H1 (cell line): ENCODE measurements around the gene PIGS. TPM values are rescaled to one million over a fixed set of nuclear protein-coding genes. Genes with fewer than 3 reads are reported as not detected.

ENCODE experiments used
- CTCF ChIA-PET: fragments of 300-600 bp; sonication (Branson Sonifier 250); formaldehyde crosslinking; loops from one replicate; lab custom pipeline; 2021; ENCODE audit not compliant: partially characterized antibody; lab: Charles Lee
- POLR2A ChIA-PET: fragments of 300-600 bp; sonication (Branson Sonifier 250); formaldehyde crosslinking; loops from one replicate; lab custom pipeline; 2021; ENCODE audit warnings: inconsistent platforms; ENCODE audit not compliant: partially characterized antibody; lab: Charles Lee
- DNase-seq, 2 experiments: peaks; one replicate each; pipeline versions ENCODE4 v3.0.0 to v3.0.0-alpha.2; 2010 to 2022; ENCODE audit warnings: low spot score in 2 of 2, low read depth in 1 of 2, mixed read lengths in 1 of 2
- FAIRE-seq: peaks from 2 replicates; lab custom pipeline; 2011; peaks lifted over from hg19 to GRCh38; lab: Jason Lieb, UNC
- H2AFZ ChIP-seq: 2 replicates; pipeline ENCODE4 v1.8.1; 2012; ENCODE audit warnings: low read length, inconsistent platforms
- H2AK5ac ChIP-seq: 2 replicates; pipeline ENCODE4 v1.6.1; 2013; ENCODE audit warnings: low read depth, low read length
- H2BK120ac ChIP-seq: replicated peaks from 2 replicates; pipeline ENCODE3; 2013; ENCODE audit warnings: low read depth, low read length, inconsistent platforms
- H2BK12ac ChIP-seq: 2 replicates; pipeline ENCODE4 v1.6.1; 2013; ENCODE audit warnings: low read depth, low read length
- H2BK15ac ChIP-seq: 2 replicates; pipeline ENCODE4 v1.6.1; 2013; ENCODE audit warnings: low read length
- H2BK20ac ChIP-seq: 2 replicates; pipeline ENCODE4 v1.6.1; 2013; ENCODE audit warnings: low read length
- H2BK5ac ChIP-seq: 2 replicates; pipeline ENCODE4 v1.6.1; 2013; ENCODE audit warnings: low read depth, low read length
- H3K14ac ChIP-seq: 2 replicates; pipeline ENCODE4 v1.6.1; 2013; ENCODE audit warnings: inconsistent platforms; ENCODE audit not compliant: insufficient read length
- H3K18ac ChIP-seq: 2 replicates; pipeline ENCODE4 v1.6.1; 2013; ENCODE audit warnings: low read length; ENCODE audit errors: extremely low read depth
- H3K23ac ChIP-seq: 2 replicates; pipeline ENCODE4 v1.6.1; 2013; ENCODE audit warnings: inconsistent platforms; ENCODE audit not compliant: insufficient read length
- H3K23me2 ChIP-seq: 2 replicates; pipeline ENCODE4 v1.6.1; 2013; ENCODE audit warnings: low read depth, low read length
- H3K27ac ChIP-seq: 2 replicates; pipeline ENCODE4 v1.6.1; 2011; ENCODE audit warnings: low read depth, low read length, inconsistent platforms
- H3K27me3 ChIP-seq, 4 experiments: replicated peaks in 1 of 4; 1 replicate in 1 of 4; 2 replicates in 3 of 4; pipeline versions ENCODE4 v1.6.1 to v1.8.1; 2011 to 2013; ENCODE audit warnings: low read length in 3 of 4, mild to moderate bottlenecking in 3 of 4, inconsistent platforms in 2 of 4, mixed read lengths in 2 of 4, moderate library complexity in 1 of 4; ENCODE audit not compliant: control insufficient read depth in 3 of 4, insufficient read depth in 3 of 4; ENCODE audit errors: extremely low read depth in 1 of 4
- H3K36me3 ChIP-seq, 4 experiments: 2 replicates each; pipeline versions ENCODE4 v1.6.1 to v1.8.1; 2011 to 2013; ENCODE audit warnings: mild to moderate bottlenecking in 4 of 4, low read length in 3 of 4, moderate library complexity in 2 of 4, control low read depth in 1 of 4, inconsistent platforms in 1 of 4; ENCODE audit not compliant: insufficient read depth in 4 of 4, control insufficient read depth in 2 of 4
- H3K4ac ChIP-seq: replicated peaks from 2 replicates; pipeline ENCODE3; 2013; ENCODE audit warnings: low read length, low read depth, mixed read lengths, inconsistent platforms; ENCODE audit not compliant: insufficient read length
- H3K4me1 ChIP-seq, 4 experiments: replicated peaks in 1 of 4; 1 replicate in 1 of 4; 2 replicates in 3 of 4; pipeline versions ENCODE4 v1.6.1 to v1.8.1; 2011 to 2013; ENCODE audit warnings: low read length in 3 of 4, inconsistent platforms in 2 of 4, mixed read lengths in 1 of 4; ENCODE audit not compliant: insufficient read depth in 4 of 4, control insufficient read depth in 3 of 4
- H3K4me2 ChIP-seq, 2 experiments: 2 replicates each; pipeline versions ENCODE4 v1.6.1 to v1.8.1; 2011 to 2013; ENCODE audit warnings: low read depth in 2 of 2, low read length in 2 of 2, control low read depth in 1 of 2, inconsistent platforms in 1 of 2, mild to moderate bottlenecking in 1 of 2; ENCODE audit not compliant: insufficient read depth in 1 of 2
- H3K4me3 ChIP-seq, 4 experiments: fragments of 200-600, 300-600 bp in 1 of 4; sonication (generic), shearing (Covaris generic), sonication (Bioruptor Twin) in 1 of 4; 2 replicates each; pipeline versions ENCODE4 v1.5.1 to v1.8.1; 2011 to 2016; ENCODE audit warnings: low read length in 4 of 4, low read depth in 3 of 4, control low read depth in 2 of 4, inconsistent platforms in 2 of 4, mild to moderate bottlenecking in 2 of 4, mixed read lengths in 1 of 4, moderate library complexity in 1 of 4; ENCODE audit not compliant: insufficient read depth in 2 of 4; ENCODE audit errors: extremely low read depth in 1 of 4
- H3K56ac ChIP-seq: replicated peaks from 2 replicates; pipeline ENCODE3; 2013; ENCODE audit warnings: low read depth, mild to moderate bottlenecking, mixed read lengths, low read length, inconsistent platforms; ENCODE audit not compliant: insufficient read length
- H3K79me1 ChIP-seq: 2 replicates; pipeline ENCODE4 v1.6.1; 2013; ENCODE audit warnings: low read depth, low read length, control low read depth
- H3K79me2 ChIP-seq, 2 experiments: 2 replicates each; pipeline versions ENCODE4 v1.6.1 to v1.8.1; 2012 to 2013; ENCODE audit warnings: low read length in 2 of 2, mild to moderate bottlenecking in 2 of 2, inconsistent platforms in 1 of 2; ENCODE audit not compliant: insufficient read depth in 2 of 2, control insufficient read depth in 1 of 2
- H3K9ac ChIP-seq, 4 experiments: replicated peaks in 1 of 4; 1 replicate in 1 of 4; 2 replicates in 3 of 4; pipeline versions ENCODE4 v1.6.1 to v1.8.1; 2011 to 2013; ENCODE audit warnings: low read depth in 3 of 4, low read length in 3 of 4, control low read depth in 2 of 4, mild to moderate bottlenecking in 2 of 4, moderate library complexity in 2 of 4, inconsistent platforms in 1 of 4; ENCODE audit errors: extremely low read depth in 1 of 4
- H3K9me3 ChIP-seq, 2 experiments: 2 replicates each; pipeline versions ENCODE4 v1.6.1 to v1.8.1; 2012 to 2013; ENCODE audit warnings: mild to moderate bottlenecking in 2 of 2, moderate library complexity in 2 of 2, control low read depth in 1 of 2, inconsistent platforms in 1 of 2, low read depth in 1 of 2, low read length in 1 of 2, mixed read lengths in 1 of 2; ENCODE audit not compliant: insufficient read depth in 2 of 2
- H4K20me1 ChIP-seq, 2 experiments: replicated peaks in 1 of 2; 2 replicates each; pipeline versions ENCODE3 to v1.8.1; 2011 to 2013; ENCODE audit warnings: inconsistent platforms in 2 of 2, low read length in 2 of 2, mild to moderate bottlenecking in 1 of 2; ENCODE audit not compliant: insufficient read depth in 2 of 2, control insufficient read depth in 1 of 2
- H4K5ac ChIP-seq: 2 replicates; pipeline ENCODE4 v1.6.1; 2013; ENCODE audit warnings: low read length, low read depth, mixed read lengths, inconsistent platforms; ENCODE audit not compliant: insufficient read length
- H4K8ac ChIP-seq: 2 replicates; pipeline ENCODE4 v1.8.0; 2013; ENCODE audit warnings: mild to moderate bottlenecking, moderate library complexity, low read length, inconsistent platforms; ENCODE audit not compliant: insufficient read depth; ENCODE audit errors: extremely low read depth
- H4K91ac ChIP-seq: replicated peaks from 2 replicates; pipeline ENCODE3; 2013; ENCODE audit warnings: low read length, mixed read lengths, inconsistent platforms; ENCODE audit not compliant: insufficient read length
- BCL11A ChIP-seq, 2 experiments: IDR thresholded peaks; one replicate each; pipeline ENCODE4 v1.6.1; 2011; ENCODE audit warnings: low read depth in 2 of 2, low read length in 2 of 2, mild to moderate bottlenecking in 2 of 2
- BRCA1 ChIP-seq: IDR thresholded peaks from 2 replicates; pipeline ENCODE4 v1.6.1; 2012; ENCODE audit warnings: low read depth, low read length, improper control_type of control experiment
- FOSL1 ChIP-seq: IDR thresholded peaks from 2 replicates; pipeline ENCODE4 v1.6.1; 2011; ENCODE audit warnings: mild to moderate bottlenecking, low read depth, low read length, moderate library complexity; ENCODE audit not compliant: insufficient read depth
- GABPA ChIP-seq: IDR thresholded peaks from 2 replicates; pipeline ENCODE4 v1.6.1; 2011; ENCODE audit warnings: mild to moderate bottlenecking, low read length, moderate library complexity, borderline replicate concordance; ENCODE audit not compliant: insufficient read depth
- HDAC2 ChIP-seq, 2 experiments: fragments of 300-600 bp in 1 of 2; sonication (generic) in 1 of 2; IDR thresholded peaks; 2 replicates each; pipeline ENCODE4 v1.6.1; 2011 to 2012; ENCODE audit warnings: low read depth in 2 of 2, low read length in 2 of 2, mild to moderate bottlenecking in 2 of 2, moderate library complexity in 2 of 2, borderline replicate concordance in 1 of 2, inconsistent platforms in 1 of 2
- HDAC6 ChIP-seq: IDR thresholded peaks from one replicate; pipeline ENCODE4 v1.7.1; 2012; ENCODE audit warnings: low read depth, mild to moderate bottlenecking, inconsistent platforms, low read length, moderate library complexity
- KDM1A ChIP-seq: fragments of 200-600, 300-600 bp; sonication (generic); IDR thresholded peaks from 2 replicates; pipeline ENCODE4 v1.7.1; 2016; ENCODE audit warnings: mild to moderate bottlenecking, low read length, borderline replicate concordance
- KDM5A ChIP-seq: fragments of 200-600 bp; IDR thresholded peaks from 2 replicates; pipeline ENCODE4 v1.7.1; 2012; ENCODE audit warnings: mild to moderate bottlenecking, low read length, inconsistent platforms, mixed read lengths
- RAD21 ChIP-seq, 2 experiments: IDR thresholded peaks in 1 of 2; conservative IDR thresholded peaks in 1 of 2; 2 replicates each; pipeline ENCODE4 v1.6.1; 2011; ENCODE audit warnings: low read depth in 2 of 2, low read length in 2 of 2, improper control_type of control experiment in 1 of 2, inconsistent platforms in 1 of 2, mild to moderate bottlenecking in 1 of 2, moderate library complexity in 1 of 2
- RNF2 ChIP-seq: fragments of 200-900, 300-1000 bp; sonication (generic); IDR thresholded peaks from 2 replicates; pipeline ENCODE4 v1.7.1; 2016; ENCODE audit warnings: borderline replicate concordance, low read depth, mild to moderate bottlenecking, antibody characterized with exemption, low read length; ENCODE audit not compliant: poor library complexity, severe bottlenecking; ENCODE audit errors: missing control alignments
- SIX5 ChIP-seq: IDR thresholded peaks from 2 replicates; pipeline ENCODE4 v1.6.1; 2011; ENCODE audit warnings: mild to moderate bottlenecking, low read depth, low read length
- SP1 ChIP-seq: IDR thresholded peaks from 2 replicates; pipeline ENCODE4 v1.6.1; 2011; ENCODE audit warnings: low read depth, low read length
- TCF12 ChIP-seq: IDR thresholded peaks from 2 replicates; pipeline ENCODE4 v1.6.1; 2011; ENCODE audit warnings: low read depth, mild to moderate bottlenecking, low read length
- TEAD4 ChIP-seq: IDR thresholded peaks from 2 replicates; pipeline ENCODE4 v1.6.1; 2012; ENCODE audit warnings: low read depth, low read length, inconsistent platforms, mixed read lengths
- WGBS, 2 experiments: shearing (Covaris generic) in 1 of 2; methylation state at CpG; one replicate each; pipeline versions ENCODE4 v1.1.6 to v1.1.7; 2013 to 2015; ENCODE audit warnings: low lambda C conversion rate in 2 of 2, mixed read lengths in 2 of 2, inconsistent platforms in 1 of 2, low coverage in 1 of 2, missing lambda C conversion rate in 1 of 2; ENCODE audit not compliant: insufficient replicate concordance in 2 of 2, insufficient coverage in 1 of 2, insufficient read length in 1 of 2; ENCODE audit errors: extremely low coverage in 1 of 2, missing lambda C conversion rate in 1 of 2; 5-methylcytosine and 5-hydroxymethylcytosine counted together
- polyA plus RNA-seq, 7 experiments: library from polyadenylated mRNA; depleted of rRNA in 3 of 7; stranded (reverse) in 5 of 7; unstranded in 2 of 7; fragments of >200 nt in 5 of 7; fragments of 200-250 nt in 2 of 7; gene quantifications; 1 replicate in 5 of 7; 2 replicates in 1 of 7; 4 replicates in 1 of 7; pipeline versions ENCODE4 v1.2.1 to v1.2.3, GENCODE V29; 2011 to 2013; ENCODE audit warnings: missing spikeins in 2 of 7, mixed read lengths in 2 of 7
- total RNA-seq: library from RNA; stranded (reverse); fragmentation: NEBNext Ultra II Directional; extraction: Animal tissue kit (Norgen Biotek cat#: 25700); gene quantifications from 2 replicates; pipeline ENCODE4 v1.2.1, GENCODE V29; 2021

PIGS gene
- total and polyA plus RNA-seq, 2 of the 8 experiments (the other 6 are each of a cell fraction or from before 2014, with no cell fraction given): 44.3 to 50.6 TPM

GRCh38 chr17:28541439-28541838, 29.9 kb downstream of the PIGS start:
- no peak overlapping the region for H3K4me2 ChIP-seq
- no peak for TF ChIP-seq BCL11A (IDR thresholded peaks at IDR 0.05; ENCODE audit: low read depth in 2 of 2, low read length in 2 of 2)
- TF ChIP-seq RNF2: no peak
- no peak for TF ChIP-seq SIX5
- TF ChIP-seq RAD21 (IDR thresholded peaks at IDR 0.05 in 1 of 2, conservative IDR thresholded peaks at IDR 0.05 in 1 of 2; ENCODE audit: low read depth in 2 of 2, low read length in 2 of 2): no peak
- TF ChIP-seq GABPA: no peak
- TF ChIP-seq KDM5A: no peak
- no peak for TF ChIP-seq TEAD4
- TF ChIP-seq TCF12: no peak
- TF ChIP-seq HDAC2 (IDR thresholded peaks at IDR 0.05; ENCODE audit: borderline replicate concordance in 1 of 2, low read depth in 2 of 2, low read length in 2 of 2): no peak
- TF ChIP-seq KDM1A: no peak
- TF ChIP-seq HDAC6: no peak
- no peak for TF ChIP-seq BRCA1
- TF ChIP-seq SP1: no peak
- no peak for TF ChIP-seq FOSL1

More at GRCh38 chr17:28541439-28541838, 29.9 kb downstream of the PIGS start:
- H2BK20ac ChIP-seq: no peak overlapping the region
- H3K4ac ChIP-seq: no peak overlapping the region
- no peak overlapping the region for H2AFZ ChIP-seq
- no peaks in the 10 kb centered on the region for H3K23me2 ChIP-seq
- H2BK12ac ChIP-seq: no peak overlapping the region
- H3K4me3 ChIP-seq: no peak overlapping the region
- H3K27ac ChIP-seq: no peak overlapping the region
- 92% methylated on average over 4 of the region's 4 CpGs; no CpG with 5 or more reads in 1 of the 2 experiments for WGBS, 2 experiments
- H2BK120ac ChIP-seq: no peak overlapping the region
- ChIA-PET CTCF (interaction anchor here (0.6 to 18.4 kb wide), 17 partner anchors 8 to 153 kb away, joined by 3 to 547 read pairs (median 10); partner anchors contain the start of gene FOXN1), POLR2A (no interaction called here)
- H3K18ac ChIP-seq: no peak overlapping the region
- H2AK5ac ChIP-seq: no peak overlapping the region
- H3K79me2 ChIP-seq: no peaks in the 10 kb centered on the region
- H3K9me3 ChIP-seq: no peaks in the 10 kb centered on the region
- no peak overlapping the region for H4K91ac ChIP-seq
- H3K23ac ChIP-seq: no peak overlapping the region
- no peak overlapping the region for H2BK15ac ChIP-seq
- H2BK5ac ChIP-seq: no peak overlapping the region
- no peaks in the 10 kb centered on the region for H3K79me1 ChIP-seq
- H3K9ac ChIP-seq: no peak overlapping the region
- H3K36me3 ChIP-seq: no peaks in the 10 kb centered on the region
- peaks cover 0 to 9% (median 0%) of the 10 kb centered on the region in 4 experiments; a peak in 3 of 7 replicates for H3K4me1 ChIP-seq
- no peak overlapping the region for H3K56ac ChIP-seq
- H3K27me3 ChIP-seq: no peaks in the 10 kb centered on the region
- H4K8ac ChIP-seq: no peak overlapping the region
- no peak overlapping the region for H4K5ac ChIP-seq
- H4K20me1 ChIP-seq: no peaks in the 10 kb centered on the region
- no peak overlapping the region for H3K14ac ChIP-seq
- FAIRE-seq (no peak), DNase-seq (no peak)
